ENCODE measurements around the gene CCT4.

- TF ChIP-seq, protein P1, sequence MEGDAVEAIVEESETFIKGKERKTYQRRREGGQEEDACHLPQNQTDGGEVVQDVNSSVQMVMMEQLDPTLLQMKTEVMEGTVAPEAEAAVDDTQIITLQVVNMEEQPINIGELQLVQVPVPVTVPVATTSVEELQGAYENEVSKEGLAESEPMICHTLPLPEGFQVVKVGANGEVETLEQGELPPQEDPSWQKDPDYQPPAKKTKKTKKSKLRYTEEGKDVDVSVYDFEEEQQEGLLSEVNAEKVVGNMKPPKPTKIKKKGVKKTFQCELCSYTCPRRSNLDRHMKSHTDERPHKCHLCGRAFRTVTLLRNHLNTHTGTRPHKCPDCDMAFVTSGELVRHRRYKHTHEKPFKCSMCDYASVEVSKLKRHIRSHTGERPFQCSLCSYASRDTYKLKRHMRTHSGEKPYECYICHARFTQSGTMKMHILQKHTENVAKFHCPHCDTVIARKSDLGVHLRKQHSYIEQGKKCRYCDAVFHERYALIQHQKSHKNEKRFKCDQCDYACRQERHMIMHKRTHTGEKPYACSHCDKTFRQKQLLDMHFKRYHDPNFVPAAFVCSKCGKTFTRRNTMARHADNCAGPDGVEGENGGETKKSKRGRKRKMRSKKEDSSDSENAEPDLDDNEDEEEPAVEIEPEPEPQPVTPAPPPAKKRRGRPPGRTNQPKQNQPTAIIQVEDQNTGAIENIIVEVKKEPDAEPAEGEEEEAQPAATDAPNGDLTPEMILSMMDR (conservative IDR thresholded peaks at IDR 0.05) = no peak
- TF ChIP-seq EZH2 (IDR thresholded peaks at IDR 0.05; ENCODE audit: low read depth) = no peak
Measured at GRCh38 chr2:61922714-61923113, 34.3 kb upstream of the CCT4 start.
